Hepatocyte (in vitro differentiated cells): Measurements from ENCODE around the gene MUC4.

Source experiments
- EZH2 ChIP-seq: fragments of 200-600 bp; sonication (generic); IDR thresholded peaks from 2 replicates; pipeline ENCODE4 v1.6.1; 2016; ENCODE audit warnings: antibody characterized with exemption, mild to moderate bottlenecking, borderline replicate concordance
- TF ChIP-seq, protein P1 (sequence below): fragments of 200-600 bp; sonication (generic); IDR thresholded peaks from 2 replicates; pipeline ENCODE4 v1.5.1; 2016; ENCODE audit warnings: antibody characterized with exemption, mild to moderate bottlenecking; ENCODE audit not compliant: poor library complexity

DNA sequence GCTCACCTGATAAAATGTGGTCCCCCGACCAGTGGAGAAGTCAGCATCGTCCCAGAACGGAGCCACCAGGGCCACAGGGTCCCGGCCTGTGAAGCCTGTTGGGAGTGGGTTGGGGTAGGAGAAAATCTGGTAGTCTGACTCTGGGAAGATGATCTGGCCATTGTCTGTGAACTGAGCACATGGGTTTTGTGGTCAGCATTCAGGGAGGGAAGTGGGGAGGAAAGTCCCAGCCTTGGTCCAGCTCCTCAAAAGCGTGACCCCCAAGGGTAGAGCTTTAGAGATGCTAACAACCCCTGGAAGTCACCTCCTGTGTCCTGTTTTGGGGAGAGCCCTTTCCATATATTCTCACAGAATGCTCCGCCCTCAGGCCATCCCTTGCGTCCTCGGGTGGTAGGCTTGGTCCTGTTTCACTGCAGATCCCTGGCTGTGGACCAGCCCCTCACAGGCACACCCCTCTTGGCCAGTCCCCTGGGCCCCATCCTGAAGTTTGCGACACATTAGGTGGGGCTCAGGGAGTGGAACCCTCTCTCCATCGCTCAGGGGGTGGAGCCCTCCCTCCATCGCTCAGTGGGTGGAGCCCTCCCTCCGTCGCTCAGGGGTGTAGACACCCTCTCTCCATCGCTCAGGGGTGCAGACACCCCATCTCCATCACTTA, 40.0 kb downstream of the MUC4 start:
- TF ChIP-seq, protein P1, sequence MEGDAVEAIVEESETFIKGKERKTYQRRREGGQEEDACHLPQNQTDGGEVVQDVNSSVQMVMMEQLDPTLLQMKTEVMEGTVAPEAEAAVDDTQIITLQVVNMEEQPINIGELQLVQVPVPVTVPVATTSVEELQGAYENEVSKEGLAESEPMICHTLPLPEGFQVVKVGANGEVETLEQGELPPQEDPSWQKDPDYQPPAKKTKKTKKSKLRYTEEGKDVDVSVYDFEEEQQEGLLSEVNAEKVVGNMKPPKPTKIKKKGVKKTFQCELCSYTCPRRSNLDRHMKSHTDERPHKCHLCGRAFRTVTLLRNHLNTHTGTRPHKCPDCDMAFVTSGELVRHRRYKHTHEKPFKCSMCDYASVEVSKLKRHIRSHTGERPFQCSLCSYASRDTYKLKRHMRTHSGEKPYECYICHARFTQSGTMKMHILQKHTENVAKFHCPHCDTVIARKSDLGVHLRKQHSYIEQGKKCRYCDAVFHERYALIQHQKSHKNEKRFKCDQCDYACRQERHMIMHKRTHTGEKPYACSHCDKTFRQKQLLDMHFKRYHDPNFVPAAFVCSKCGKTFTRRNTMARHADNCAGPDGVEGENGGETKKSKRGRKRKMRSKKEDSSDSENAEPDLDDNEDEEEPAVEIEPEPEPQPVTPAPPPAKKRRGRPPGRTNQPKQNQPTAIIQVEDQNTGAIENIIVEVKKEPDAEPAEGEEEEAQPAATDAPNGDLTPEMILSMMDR: no peak
- no peak for TF ChIP-seq EZH2
